ENCODE results near the gene GALNTL6.

GALNTL6 gene

DNA sequence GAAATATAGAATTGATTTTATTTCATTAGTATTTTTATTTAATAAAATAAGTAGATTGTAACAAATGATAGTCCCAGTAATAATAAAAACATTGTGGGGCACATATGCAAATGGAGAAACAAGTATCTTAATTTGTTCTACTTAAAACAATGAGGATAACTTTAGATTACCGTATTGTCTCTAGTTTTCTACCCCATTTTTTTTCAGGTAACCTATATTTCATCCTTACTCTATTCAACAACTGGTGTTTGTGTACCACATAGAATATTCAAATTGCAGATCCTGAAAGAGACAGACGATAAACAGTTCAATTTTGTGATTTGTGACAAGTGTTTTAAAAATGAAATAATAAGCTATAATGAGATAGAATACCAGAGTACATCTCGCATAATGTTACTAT lies 671.8 kb downstream of the GALNTL6 start:
- DNase-seq (ENCODE audit: insufficient read length, low spot score): no peak
- no peak for FAIRE-seq
- no peak for TF ChIP-seq CTCF (IDR thresholded peaks at IDR 0.05; ENCODE audit: insufficient read depth, missing control alignments)

GRCh38 chr4:172486531-172486930 lies 673.3 kb downstream of the GALNTL6 start:
- no peak for TF ChIP-seq CTCF (IDR thresholded peaks at IDR 0.05; ENCODE audit: insufficient read depth, missing control alignments)
- FAIRE-seq (no peak), DNase-seq (ENCODE audit: insufficient read length, low spot score) (no peak)

- DNase-seq (ENCODE audit: insufficient read length, low spot score) (no peak), FAIRE-seq (no peak)
- TF ChIP-seq CTCF (IDR thresholded peaks at IDR 0.05; ENCODE audit: insufficient read depth, missing control alignments): no peak
Observed at GRCh38 chr4:172489861-172490260, 676.7 kb downstream of the GALNTL6 start.

DNA sequence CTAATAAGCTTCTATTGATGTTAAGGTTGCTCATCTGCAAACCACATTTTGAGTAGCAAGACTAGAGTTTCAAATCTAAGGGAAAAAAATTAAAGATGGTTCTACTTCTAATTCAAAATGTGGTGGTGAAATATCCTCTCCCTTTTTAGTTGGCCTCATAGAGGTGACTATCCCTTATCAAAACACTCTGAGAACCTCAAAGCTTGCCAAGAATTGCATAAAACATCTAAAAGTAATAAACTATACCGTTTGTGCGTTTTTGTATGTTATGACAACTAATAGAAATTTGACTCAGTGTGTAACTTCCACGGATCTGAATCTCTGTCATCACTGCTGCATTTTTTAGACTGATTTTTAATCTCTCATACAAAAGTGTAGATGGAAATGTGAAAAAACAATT lies 682.6 kb downstream of the GALNTL6 start:
- DNase-seq (ENCODE audit: insufficient read length, low spot score) (no peak), FAIRE-seq (no peak)
- TF ChIP-seq CTCF (IDR thresholded peaks at IDR 0.05; ENCODE audit: insufficient read depth, missing control alignments): no peak

GRCh38 chr4:172497321-172497720 lies 684.1 kb downstream of the GALNTL6 start:
- TF ChIP-seq CTCF (IDR thresholded peaks at IDR 0.05; ENCODE audit: insufficient read depth, missing control alignments): no peak
- no peak for DNase-seq (ENCODE audit: insufficient read length, low spot score)
- FAIRE-seq: no peak

DNA sequence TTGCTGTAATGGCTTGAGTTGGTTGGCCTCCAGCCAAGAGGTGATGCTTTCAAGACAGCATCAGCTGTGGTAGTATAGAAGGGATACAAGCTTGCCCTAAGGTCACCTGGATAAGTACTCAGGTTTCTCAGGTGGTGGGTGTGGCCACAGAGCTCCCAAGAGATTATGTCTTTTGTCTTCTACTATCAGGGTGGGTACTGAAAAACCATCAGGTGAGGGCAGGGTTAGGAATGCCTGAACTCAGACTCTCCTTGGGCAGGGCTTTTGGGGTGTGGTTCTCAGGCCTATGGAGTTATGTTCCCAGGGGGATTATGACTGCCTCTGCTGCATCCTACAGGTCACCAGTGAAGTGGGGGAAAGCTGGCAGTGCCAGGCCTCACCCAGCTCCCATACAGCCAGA lies 700.8 kb downstream of the GALNTL6 start:
- FAIRE-seq (no peak), DNase-seq (ENCODE audit: insufficient read length, low spot score) (no peak)
- TF ChIP-seq CTCF (IDR thresholded peaks at IDR 0.05; ENCODE audit: insufficient read depth, missing control alignments): no peak

- no peak for DNase-seq (ENCODE audit: insufficient read length, low spot score)
- no peak for FAIRE-seq
- TF ChIP-seq CTCF (IDR thresholded peaks at IDR 0.05; ENCODE audit: insufficient read depth, missing control alignments): no peak
Observed at GRCh38 chr4:172514801-172515200, 701.6 kb downstream of the GALNTL6 start.

All from D721Med (cell line).